Neural cell (in vitro differentiated cells): Measurements from ENCODE around the gene SYK. TPM values are rescaled to one million over a fixed set of nuclear protein-coding genes. Genes with fewer than 3 reads are reported as not detected.
A peak's percentile ranks its signal among the peaks of the same experiment; 100 is the strongest.

Source experiments
- H2AFZ ChIP-seq: fragments of 200-600, 300-800 bp; sonication (generic), shearing (Covaris generic); 2 replicates; pipeline ENCODE4 v1.6.0; 2014; ENCODE audit warnings: low read depth, mild to moderate bottlenecking, antibody characterized with exemption, low read length, moderate library complexity
- H3F3A ChIP-seq: fragments of 200-600 bp; shearing (Covaris generic); 2 replicates; pipeline ENCODE4 v1.6.1; 2016; ENCODE audit warnings: mild to moderate bottlenecking, moderate library complexity, mixed read lengths, antibody characterized with exemption, low read length; ENCODE audit not compliant: insufficient read depth, poor library complexity, severe bottlenecking
- H3K27ac ChIP-seq: fragments of 200-600, 300-800 bp; sonication (generic), shearing (Covaris generic); 2 replicates; pipeline ENCODE4 v1.5.1; 2014; ENCODE audit warnings: mild to moderate bottlenecking, low read length, moderate library complexity
- H3K27me3 ChIP-seq: fragments of 300-800, 200-600 bp; sonication (generic), shearing (Covaris generic); 2 replicates; pipeline ENCODE4 v1.6.0; 2014; ENCODE audit warnings: mild to moderate bottlenecking, low read depth, low read length, moderate library complexity; ENCODE audit not compliant: insufficient read depth
- H3K36me3 ChIP-seq: fragments of 300-800, 200-600 bp; sonication (generic), shearing (Covaris generic); 2 replicates; pipeline ENCODE4 v1.5.1; 2014; ENCODE audit warnings: mild to moderate bottlenecking, antibody characterized with exemption, low read length, moderate library complexity; ENCODE audit not compliant: insufficient read depth
- H3K4me2 ChIP-seq: fragments of 300-800, 200-600 bp; sonication (generic), shearing (Covaris generic); 2 replicates; pipeline ENCODE4 v1.6.0; 2014; ENCODE audit warnings: mild to moderate bottlenecking, low read length
- H3K4me3 ChIP-seq: fragments of 300-800, 200-600 bp; sonication (generic), shearing (Covaris generic); 2 replicates; pipeline ENCODE4 v1.5.1; 2014; ENCODE audit warnings: mild to moderate bottlenecking, low read length, moderate library complexity
- H3K79me2 ChIP-seq: fragments of 200-600 bp; shearing (Covaris generic); replicated peaks from 2 replicates; pipeline ENCODE4 v1.6.0; 2014; ENCODE audit warnings: mild to moderate bottlenecking, low read length, moderate library complexity; ENCODE audit not compliant: insufficient read depth
- H3K9ac ChIP-seq: fragments of 300-800, 200-600 bp; sonication (generic), shearing (Covaris generic); 2 replicates; pipeline ENCODE4 v1.6.1; 2016; ENCODE audit warnings: mild to moderate bottlenecking, low read length, mixed read lengths
- H3K9me2 ChIP-seq: fragments of 200-600 bp; shearing (Covaris generic); 2 replicates; pipeline ENCODE4 v1.6.1; 2016; ENCODE audit warnings: mild to moderate bottlenecking, low read length, mixed read lengths; ENCODE audit not compliant: insufficient read depth
- H3K9me3 ChIP-seq: fragments of 200-600, 300-800 bp; sonication (generic), shearing (Covaris generic); 2 replicates; pipeline ENCODE4 v1.6.1; 2016; ENCODE audit warnings: mild to moderate bottlenecking, mixed run types, low read length, moderate library complexity, mixed read lengths
- H4K20me1 ChIP-seq: fragments of 200-600 bp; shearing (Covaris generic); 2 replicates; pipeline ENCODE4 v1.6.1; 2016; ENCODE audit warnings: mild to moderate bottlenecking, mixed run types; ENCODE audit not compliant: insufficient read depth
- EP300 ChIP-seq: fragments of 450-650 bp; conservative IDR thresholded peaks from 2 replicates; pipeline ENCODE4 v1.6.1; 2014; ENCODE audit warnings: antibody characterized with exemption, mild to moderate bottlenecking, moderate library complexity; ENCODE audit not compliant: poor library complexity, severe bottlenecking
- EZH2 ChIP-seq: fragments of 200-600, 300-800 bp; shearing (Covaris generic), sonication (generic); IDR thresholded peaks from 2 replicates; pipeline ENCODE4 v1.6.1; 2014; ENCODE audit warnings: antibody characterized with exemption, low read length, borderline replicate concordance, mild to moderate bottlenecking; ENCODE audit not compliant: insufficient read depth, poor library complexity, severe bottlenecking
- MXI1 ChIP-seq: fragments of 450-650 bp; conservative IDR thresholded peaks from 2 replicates; pipeline ENCODE4 v1.6.1; 2014; ENCODE audit warnings: antibody characterized with exemption, mild to moderate bottlenecking; ENCODE audit not compliant: poor library complexity, severe bottlenecking
- POLR2AphosphoS5 ChIP-seq: IDR thresholded peaks from 2 replicates; pipeline ENCODE4 v1.6.1; 2012
- RAD21 ChIP-seq: fragments of 450-650 bp; conservative IDR thresholded peaks from 2 replicates; pipeline ENCODE4 v1.6.1; 2014; ENCODE audit warnings: antibody characterized with exemption, mild to moderate bottlenecking, moderate library complexity
- REST ChIP-seq: IDR thresholded peaks from 2 replicates; pipeline ENCODE4 v1.6.1; 2012; ENCODE audit warnings: borderline replicate concordance
- SMC3 ChIP-seq: fragments of 450-650 bp; conservative IDR thresholded peaks from 2 replicates; pipeline ENCODE4 v1.6.1; 2014; ENCODE audit warnings: antibody characterized with exemption, mild to moderate bottlenecking, moderate library complexity; ENCODE audit not compliant: poor library complexity
- TAF1 ChIP-seq: IDR thresholded peaks from 2 replicates; pipeline ENCODE4 v1.6.1; 2012; ENCODE audit warnings: low read depth
- polyA plus RNA-seq: library from polyadenylated mRNA; depleted of rRNA; stranded (reverse); fragments of >200 nt; gene quantifications from 2 replicates; pipeline ENCODE4 v1.2.3, GENCODE V29; 2014
- TF ChIP-seq, protein P1 (sequence below): fragments of 450-650 bp; IDR thresholded peaks from 2 replicates; pipeline ENCODE4 v1.5.1; 2014; ENCODE audit warnings: antibody characterized with exemption, mild to moderate bottlenecking, moderate library complexity; ENCODE audit not compliant: poor library complexity, severe bottlenecking

Gene SYK
- polyA plus RNA-seq, 1 donor from 2014 or later: not detected

GRCh38 chr9:90896231-90896630 is 94.6 kb downstream of the SYK start:
- Histone ChIP-seq H3K79me2 (no peaks in the 10 kb centered on the region), H2AFZ (no peak overlapping the region), H3K9me3 (no peaks in the 10 kb centered on the region), H3K36me3 (no peaks in the 10 kb centered on the region), H3K9me2 (no peaks in the 10 kb centered on the region), H4K20me1 (no peaks in the 10 kb centered on the region), H3K4me3 (no peak overlapping the region), H3K27ac (no peak overlapping the region), H3K9ac (no peak overlapping the region), H3F3A (no peaks in the 10 kb centered on the region), H3K4me2 (no peak overlapping the region), H3K27me3 (no peaks in the 10 kb centered on the region)
- no peak for TF ChIP-seq MXI1

GRCh38 chr9:90898228-90898627 is 96.6 kb downstream of the SYK start:
- Histone ChIP-seq H3F3A (no peaks in the 10 kb centered on the region), H2AFZ (no peak overlapping the region), H4K20me1 (no peaks in the 10 kb centered on the region), H3K9me2 (no peaks in the 10 kb centered on the region), H3K36me3 (no peaks in the 10 kb centered on the region), H3K4me3 (no peak overlapping the region), H3K9ac (no peak overlapping the region), H3K9me3 (no peaks in the 10 kb centered on the region), H3K79me2 (no peaks in the 10 kb centered on the region), H3K4me2 (no peak overlapping the region), H3K27me3 (no peaks in the 10 kb centered on the region), H3K27ac (no peak overlapping the region)
- peak; percentile 37 for TF ChIP-seq RAD21
- TF ChIP-seq, protein P1, sequence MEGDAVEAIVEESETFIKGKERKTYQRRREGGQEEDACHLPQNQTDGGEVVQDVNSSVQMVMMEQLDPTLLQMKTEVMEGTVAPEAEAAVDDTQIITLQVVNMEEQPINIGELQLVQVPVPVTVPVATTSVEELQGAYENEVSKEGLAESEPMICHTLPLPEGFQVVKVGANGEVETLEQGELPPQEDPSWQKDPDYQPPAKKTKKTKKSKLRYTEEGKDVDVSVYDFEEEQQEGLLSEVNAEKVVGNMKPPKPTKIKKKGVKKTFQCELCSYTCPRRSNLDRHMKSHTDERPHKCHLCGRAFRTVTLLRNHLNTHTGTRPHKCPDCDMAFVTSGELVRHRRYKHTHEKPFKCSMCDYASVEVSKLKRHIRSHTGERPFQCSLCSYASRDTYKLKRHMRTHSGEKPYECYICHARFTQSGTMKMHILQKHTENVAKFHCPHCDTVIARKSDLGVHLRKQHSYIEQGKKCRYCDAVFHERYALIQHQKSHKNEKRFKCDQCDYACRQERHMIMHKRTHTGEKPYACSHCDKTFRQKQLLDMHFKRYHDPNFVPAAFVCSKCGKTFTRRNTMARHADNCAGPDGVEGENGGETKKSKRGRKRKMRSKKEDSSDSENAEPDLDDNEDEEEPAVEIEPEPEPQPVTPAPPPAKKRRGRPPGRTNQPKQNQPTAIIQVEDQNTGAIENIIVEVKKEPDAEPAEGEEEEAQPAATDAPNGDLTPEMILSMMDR: peak; percentile 44
- no peak for TF ChIP-seq REST

DNA sequence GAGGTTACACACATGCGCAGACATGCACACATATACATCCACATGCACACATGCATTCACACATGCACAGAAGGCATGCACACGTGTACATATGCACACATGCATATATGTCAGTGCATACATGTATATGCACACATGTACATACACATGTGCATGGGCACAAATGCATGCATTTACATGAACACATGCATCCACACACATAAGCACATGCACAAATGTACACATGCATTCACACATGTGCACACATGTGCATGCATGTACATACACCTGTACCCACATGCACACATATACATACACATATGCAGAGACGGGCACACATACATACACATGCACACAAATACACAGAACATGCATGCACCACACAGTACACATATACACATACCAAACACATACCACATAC is 97.7 kb downstream of the SYK start:
- H3K27me3 ChIP-seq: no peaks in the 10 kb centered on the region
- H3K9ac ChIP-seq: no peak overlapping the region
- no peaks in the 10 kb centered on the region for H4K20me1 ChIP-seq
- no peak overlapping the region for H2AFZ ChIP-seq
- TF ChIP-seq, protein P1: no peak
- no peak for TF ChIP-seq EP300
- TF ChIP-seq RAD21: no peak
- TF ChIP-seq POLR2AphosphoS5: no peak
- no peak for TF ChIP-seq MXI1
- no peak for TF ChIP-seq REST
- TF ChIP-seq SMC3: no peak
- TF ChIP-seq EZH2: no peak
- no peak for TF ChIP-seq TAF1
- no peak overlapping the region for H3K27ac ChIP-seq
- H3K4me3 ChIP-seq: no peak overlapping the region
- H3K4me2 ChIP-seq: no peak overlapping the region
- H3K9me3 ChIP-seq: no peaks in the 10 kb centered on the region
- H3F3A ChIP-seq: no peaks in the 10 kb centered on the region
- H3K36me3 ChIP-seq: no peaks in the 10 kb centered on the region
- no peaks in the 10 kb centered on the region for H3K79me2 ChIP-seq
- H3K9me2 ChIP-seq: no peaks in the 10 kb centered on the region
